Panc1 (cell line): Measurements from ENCODE around the gene CKAP5. TPM values are rescaled to one million over a fixed set of nuclear protein-coding genes. Genes with fewer than 3 reads are reported as not detected.

Experiments
- ATAC-seq: fragments of 200-7000 bp; cut with Tn5 transposase; 2 replicates; pipeline ENCODE4 v1.9.1; 2020; ENCODE audit warnings: mild to moderate bottlenecking, moderate library complexity
- BruUV-seq: library from RNA; stranded (reverse); fragments of 400-500 nt; replicated peaks from 2 replicates; lab custom pipeline; 2021; lab: Mats Ljungman, UMichigan
- CTCF ChIA-PET: fragments of 300-600 bp; sonication (Branson Sonifier 250); formaldehyde crosslinking; loops from one replicate; lab custom pipeline; 2022; ENCODE audit warnings: antibody characterized with exemption; lab: Charles Lee
- POLR2A ChIA-PET: fragments of 300-600 bp; sonication (Branson Sonifier 250); formaldehyde crosslinking; loops from one replicate; lab custom pipeline; 2022; ENCODE audit warnings: antibody characterized with exemption; lab: Charles Lee
- DNase-seq: peaks from one replicate; pipeline ENCODE4 v3.0.0-alpha.2; 2010; ENCODE audit warnings: low read depth, low spot score
- H3K27ac ChIP-seq: 2 replicates; pipeline ENCODE4 v1.5.1; 2011; ENCODE audit warnings: mild to moderate bottlenecking, low read length, inconsistent platforms
- H3K27me3 ChIP-seq: fragments of 200-500 bp; sonication (Bioruptor generic); 2 replicates; pipeline ENCODE4 v1.6.0; 2014; ENCODE audit warnings: low read length, inconsistent platforms; ENCODE audit not compliant: control insufficient read depth, insufficient read depth
- H3K36me3 ChIP-seq: fragments of 200-500 bp; sonication (Bioruptor generic); 2 replicates; pipeline ENCODE4 v1.5.1; 2014; ENCODE audit warnings: inconsistent platforms, mild to moderate bottlenecking, low read length, moderate library complexity; ENCODE audit not compliant: control insufficient read depth, insufficient read depth
- H3K4me1 ChIP-seq: 2 replicates; pipeline ENCODE4 v1.5.1; 2011; ENCODE audit warnings: inconsistent platforms, mild to moderate bottlenecking, low read length, moderate library complexity; ENCODE audit not compliant: control insufficient read depth, insufficient read depth
- H3K4me3 ChIP-seq, 2 experiments: 2 replicates each; pipeline ENCODE4 v1.5.1; 2011 to 2012; ENCODE audit warnings: low read depth in 2 of 2, low read length in 2 of 2, mild to moderate bottlenecking in 2 of 2, inconsistent platforms in 1 of 2, moderate library complexity in 1 of 2
- H3K9me3 ChIP-seq: fragments of 200-500 bp; sonication (Bioruptor generic); 2 replicates; pipeline ENCODE4 v1.5.1; 2014; ENCODE audit warnings: low read depth, mild to moderate bottlenecking, inconsistent platforms, low read length, moderate library complexity; ENCODE audit not compliant: control insufficient read depth, insufficient read depth
- POLR2AphosphoS5 ChIP-seq: IDR thresholded peaks from 2 replicates; pipeline ENCODE4 v1.6.1; 2012; ENCODE audit warnings: mild to moderate bottlenecking, low read depth, low read length, moderate library complexity
- SIN3A ChIP-seq: IDR thresholded peaks from 2 replicates; pipeline ENCODE4 v1.6.1; 2012; ENCODE audit warnings: low read depth, mild to moderate bottlenecking, low read length, moderate library complexity, borderline replicate concordance; ENCODE audit not compliant: insufficient read depth
- TCF7L2 ChIP-seq: IDR thresholded peaks from 2 replicates; pipeline ENCODE4 v1.6.1; 2011; ENCODE audit warnings: mild to moderate bottlenecking, low read depth, low read length, inconsistent platforms
- in situ Hi-C: cut with HindIII; loops from 2 replicates; pipeline ENCODE4 v1.10.0; 2016; ENCODE audit warnings: low sequenced_read_pairs, low pct_unique_long_range_greater_than_20kb
- intact Hi-C: fragments of 100-400 bp; cut with micrococcal nuclease; formaldehyde crosslinking; loops from one replicate; pipeline ENCODE4 v1.10.0; 2022; ENCODE audit not compliant: unreplicated experiment
- total RNA-seq: library from RNA; stranded (reverse); gene quantifications from one replicate; pipeline ENCODE4 v1.2.1, GENCODE V29; 2021; ENCODE audit not compliant: unreplicated experiment
- TF ChIP-seq, protein P1 (sequence below), 2 experiments: IDR thresholded peaks; 2 replicates each; pipeline ENCODE4 v1.6.1; 2011 to 2012; ENCODE audit warnings: low read depth in 2 of 2, control low read depth in 1 of 2, low read length in 1 of 2, mild to moderate bottlenecking in 1 of 2, moderate library complexity in 1 of 2; ENCODE audit not compliant: insufficient read depth in 1 of 2
- TF ChIP-seq, protein P2 (sequence below): fragments of 450-650 bp; IDR thresholded peaks from 2 replicates; pipeline ENCODE4 v1.5.1; 2017; ENCODE audit warnings: mild to moderate bottlenecking

Gene CKAP5
- total RNA-seq, 1 experiment from 2014 or later = 191 TPM

DNA sequence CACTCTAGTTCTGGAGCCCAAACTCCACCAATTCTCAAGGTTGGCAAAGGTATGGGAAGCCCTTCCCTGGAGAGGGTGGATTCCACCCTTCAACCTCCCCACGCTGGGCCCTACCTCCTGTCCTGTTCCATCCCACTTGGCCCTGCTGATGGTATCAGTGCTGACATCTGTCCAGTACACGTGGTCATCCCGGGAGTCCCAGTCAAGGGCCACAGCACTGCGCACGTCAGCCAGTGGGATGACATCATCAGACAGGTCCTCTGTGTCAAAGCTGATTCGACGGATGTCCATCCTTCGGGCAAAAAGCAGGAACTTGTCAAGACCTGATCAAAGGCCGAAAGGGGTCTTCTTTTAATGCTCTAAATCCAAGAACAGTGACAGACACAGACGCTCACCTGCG is 40.1 kb upstream of the CKAP5 start:
- Histone ChIP-seq H3K27ac (no peak overlapping the region), H3K36me3 (no peaks in the 10 kb centered on the region), H3K9me3 (no peaks in the 10 kb centered on the region), H3K4me1 (no peaks in the 10 kb centered on the region), H3K4me3 (no peak overlapping the region), H3K27me3 (no peaks in the 10 kb centered on the region)
- ChIA-PET CTCF (no interaction called here), POLR2A (no interaction called here)
- in situ Hi-C loops = no loop called here
- DNase-seq (no peak), ATAC-seq (no peak)
- BruUV-seq = no TSS peak
- intact Hi-C loops = no loop called here
- TF ChIP-seq, protein P1, sequence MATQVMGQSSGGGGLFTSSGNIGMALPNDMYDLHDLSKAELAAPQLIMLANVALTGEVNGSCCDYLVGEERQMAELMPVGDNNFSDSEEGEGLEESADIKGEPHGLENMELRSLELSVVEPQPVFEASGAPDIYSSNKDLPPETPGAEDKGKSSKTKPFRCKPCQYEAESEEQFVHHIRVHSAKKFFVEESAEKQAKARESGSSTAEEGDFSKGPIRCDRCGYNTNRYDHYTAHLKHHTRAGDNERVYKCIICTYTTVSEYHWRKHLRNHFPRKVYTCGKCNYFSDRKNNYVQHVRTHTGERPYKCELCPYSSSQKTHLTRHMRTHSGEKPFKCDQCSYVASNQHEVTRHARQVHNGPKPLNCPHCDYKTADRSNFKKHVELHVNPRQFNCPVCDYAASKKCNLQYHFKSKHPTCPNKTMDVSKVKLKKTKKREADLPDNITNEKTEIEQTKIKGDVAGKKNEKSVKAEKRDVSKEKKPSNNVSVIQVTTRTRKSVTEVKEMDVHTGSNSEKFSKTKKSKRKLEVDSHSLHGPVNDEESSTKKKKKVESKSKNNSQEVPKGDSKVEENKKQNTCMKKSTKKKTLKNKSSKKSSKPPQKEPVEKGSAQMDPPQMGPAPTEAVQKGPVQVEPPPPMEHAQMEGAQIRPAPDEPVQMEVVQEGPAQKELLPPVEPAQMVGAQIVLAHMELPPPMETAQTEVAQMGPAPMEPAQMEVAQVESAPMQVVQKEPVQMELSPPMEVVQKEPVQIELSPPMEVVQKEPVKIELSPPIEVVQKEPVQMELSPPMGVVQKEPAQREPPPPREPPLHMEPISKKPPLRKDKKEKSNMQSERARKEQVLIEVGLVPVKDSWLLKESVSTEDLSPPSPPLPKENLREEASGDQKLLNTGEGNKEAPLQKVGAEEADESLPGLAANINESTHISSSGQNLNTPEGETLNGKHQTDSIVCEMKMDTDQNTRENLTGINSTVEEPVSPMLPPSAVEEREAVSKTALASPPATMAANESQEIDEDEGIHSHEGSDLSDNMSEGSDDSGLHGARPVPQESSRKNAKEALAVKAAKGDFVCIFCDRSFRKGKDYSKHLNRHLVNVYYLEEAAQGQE (IDR thresholded peaks at IDR 0.05; ENCODE audit: insufficient read depth in 1 of 2, low read depth in 2 of 2, low read length in 1 of 2) = no peak
- TF ChIP-seq, protein P2, sequence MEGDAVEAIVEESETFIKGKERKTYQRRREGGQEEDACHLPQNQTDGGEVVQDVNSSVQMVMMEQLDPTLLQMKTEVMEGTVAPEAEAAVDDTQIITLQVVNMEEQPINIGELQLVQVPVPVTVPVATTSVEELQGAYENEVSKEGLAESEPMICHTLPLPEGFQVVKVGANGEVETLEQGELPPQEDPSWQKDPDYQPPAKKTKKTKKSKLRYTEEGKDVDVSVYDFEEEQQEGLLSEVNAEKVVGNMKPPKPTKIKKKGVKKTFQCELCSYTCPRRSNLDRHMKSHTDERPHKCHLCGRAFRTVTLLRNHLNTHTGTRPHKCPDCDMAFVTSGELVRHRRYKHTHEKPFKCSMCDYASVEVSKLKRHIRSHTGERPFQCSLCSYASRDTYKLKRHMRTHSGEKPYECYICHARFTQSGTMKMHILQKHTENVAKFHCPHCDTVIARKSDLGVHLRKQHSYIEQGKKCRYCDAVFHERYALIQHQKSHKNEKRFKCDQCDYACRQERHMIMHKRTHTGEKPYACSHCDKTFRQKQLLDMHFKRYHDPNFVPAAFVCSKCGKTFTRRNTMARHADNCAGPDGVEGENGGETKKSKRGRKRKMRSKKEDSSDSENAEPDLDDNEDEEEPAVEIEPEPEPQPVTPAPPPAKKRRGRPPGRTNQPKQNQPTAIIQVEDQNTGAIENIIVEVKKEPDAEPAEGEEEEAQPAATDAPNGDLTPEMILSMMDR = no peak
- no peak for TF ChIP-seq POLR2AphosphoS5
- TF ChIP-seq SIN3A = no peak
- no peak for TF ChIP-seq TCF7L2

DNA sequence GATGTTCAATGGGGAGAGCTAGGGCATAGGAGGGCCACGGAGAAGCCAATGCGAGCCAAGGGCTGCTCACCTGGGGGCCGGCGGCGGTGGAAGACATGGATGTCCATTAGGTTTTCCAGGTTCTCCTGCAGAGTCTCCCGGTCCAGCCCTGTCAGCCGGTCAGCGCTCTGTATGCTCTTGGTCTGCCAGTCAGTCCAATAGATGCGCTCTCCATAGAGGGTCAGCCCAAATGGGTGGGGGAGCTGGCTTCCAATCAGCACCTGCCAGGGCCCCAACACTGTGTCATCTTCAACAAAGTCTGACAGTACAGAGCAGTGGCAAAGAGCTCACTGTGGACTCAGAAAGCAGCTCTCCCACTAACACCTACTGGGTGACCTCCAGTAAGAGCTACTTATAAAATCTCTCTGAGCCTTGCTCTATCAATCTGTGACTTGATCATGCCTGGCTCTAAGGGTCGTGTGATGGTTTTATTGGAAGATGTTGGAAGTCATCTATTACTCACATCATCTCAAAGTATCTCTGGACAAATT is 33.0 kb upstream of the CKAP5 start:
- POLR2A ChIA-PET = no interaction called here
- no peak overlapping the region for H3K4me3 ChIP-seq
- intact Hi-C loops = no loop called here
- TF ChIP-seq TCF7L2 (no peak), SIN3A (no peak), POLR2AphosphoS5 (no peak)
- TF ChIP-seq, protein P1 (IDR thresholded peaks at IDR 0.05; ENCODE audit: insufficient read depth in 1 of 2, low read depth in 2 of 2, low read length in 1 of 2) = no peak
- TF ChIP-seq, protein P2 = no peak
- H3K27ac ChIP-seq = no peak overlapping the region
- no TSS peak for BruUV-seq
- H3K9me3 ChIP-seq = no peaks in the 10 kb centered on the region
- CTCF ChIA-PET = interaction anchor here (1.7 kb wide), 1 partner anchor 274 kb away, joined by 5 read pairs; no protein-coding TSS in a partner anchor
- no peaks in the 10 kb centered on the region for H3K4me1 ChIP-seq
- no peaks in the 10 kb centered on the region for H3K36me3 ChIP-seq
- no peaks in the 10 kb centered on the region for H3K27me3 ChIP-seq
- DNase-seq = no peak
- ATAC-seq = no peak
- in situ Hi-C loops = no loop called here
